ENCODE results near the gene ADTRP.
"Not testable (repeated sequence)": the region's sequence is repeated elsewhere in the genome, so short reads cannot be mapped to it uniquely, and the experiment has no call there.

ADTRP gene

GRCh38 chr6:11689847-11690246 is 88.8 kb downstream of the ADTRP start:
- no peak for DNase-seq

- DNase-seq, result not testable (repeated sequence)
These were observed 89.2 kb downstream of the ADTRP start for GRCh38 chr6:11689400-11689799.

DNA sequence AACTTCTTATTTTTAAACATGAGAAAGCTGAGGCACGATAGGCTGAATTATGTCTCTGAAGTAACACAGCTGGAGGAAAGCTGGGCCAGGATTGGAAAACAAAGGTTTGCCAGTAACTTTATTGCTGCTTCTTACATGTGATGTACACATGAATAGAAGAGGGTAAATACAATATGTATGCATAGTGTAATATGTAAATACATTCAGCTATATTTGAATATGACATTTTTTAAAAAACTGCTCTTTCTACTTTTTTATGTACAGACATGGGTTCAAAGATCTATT is 90.2 kb downstream of the ADTRP start:
- no peak for DNase-seq

DNA sequence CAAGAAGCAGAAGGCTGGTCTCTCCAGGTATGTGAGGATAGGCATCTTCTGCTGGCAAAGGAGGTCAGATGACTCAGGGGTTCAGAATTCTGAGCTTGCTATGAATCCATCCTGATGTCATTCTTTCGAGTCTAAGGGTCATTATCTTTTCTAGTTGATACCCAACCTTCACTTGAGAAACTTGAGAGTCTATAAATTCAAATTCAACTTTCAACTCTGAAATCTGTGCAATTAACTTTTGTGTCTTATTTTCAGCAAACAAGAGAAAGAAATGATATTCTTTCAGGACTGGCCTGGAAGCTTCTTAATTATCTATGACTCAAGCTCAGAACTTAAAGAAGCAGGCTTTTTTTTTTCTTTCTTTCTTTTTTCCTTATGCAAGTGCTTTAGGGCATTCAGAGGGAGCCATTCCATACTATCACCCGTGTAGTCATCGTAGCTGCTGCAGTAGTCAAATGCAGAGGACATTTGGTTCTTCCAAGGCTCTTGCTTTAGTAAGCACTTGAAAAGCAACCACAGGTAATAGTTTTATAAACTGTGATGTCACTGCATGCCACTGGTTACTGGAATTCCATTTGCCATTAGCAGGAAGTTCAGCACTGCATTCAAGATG is 93.0 kb downstream of the ADTRP start:
- DNase-seq, result no peak

DNA sequence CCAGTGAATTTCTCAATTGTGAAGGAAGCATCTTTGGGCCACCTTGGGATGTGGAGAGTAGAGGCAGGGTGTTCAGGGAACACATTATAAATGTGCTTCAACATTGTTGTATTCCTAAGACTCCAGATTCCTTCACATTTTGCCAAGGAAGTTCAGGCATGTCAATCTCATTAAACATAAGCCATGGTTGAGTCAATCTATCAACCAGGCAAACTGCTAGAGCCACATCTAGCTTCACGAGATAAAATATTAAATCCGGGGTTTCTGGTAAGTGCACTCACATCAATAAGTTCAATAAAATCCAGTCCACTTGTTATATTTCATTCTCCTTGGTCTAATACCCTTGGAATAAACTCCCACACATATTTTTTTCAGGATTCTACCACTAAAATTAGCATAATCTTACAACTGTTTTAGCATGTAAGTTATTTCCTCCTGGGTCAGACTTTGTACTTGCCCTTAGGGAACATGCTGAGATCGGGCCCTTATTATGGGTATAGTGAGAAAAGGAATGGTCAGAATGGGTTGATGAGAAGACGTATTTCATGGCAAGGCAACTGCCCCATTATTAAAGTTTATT is 93.6 kb downstream of the ADTRP start:
- no peak for DNase-seq

- no peak for DNase-seq
These were observed 94.7 kb downstream of the ADTRP start for GRCh38 chr6:11683871-11684270.

- DNase-seq, result no peak
These were observed 96.0 kb downstream of the ADTRP start for GRCh38 chr6:11682561-11682975.

- DNase-seq, result no peak
These were observed 96.8 kb downstream of the ADTRP start for GRCh38 chr6:11681770-11682169.

DNA sequence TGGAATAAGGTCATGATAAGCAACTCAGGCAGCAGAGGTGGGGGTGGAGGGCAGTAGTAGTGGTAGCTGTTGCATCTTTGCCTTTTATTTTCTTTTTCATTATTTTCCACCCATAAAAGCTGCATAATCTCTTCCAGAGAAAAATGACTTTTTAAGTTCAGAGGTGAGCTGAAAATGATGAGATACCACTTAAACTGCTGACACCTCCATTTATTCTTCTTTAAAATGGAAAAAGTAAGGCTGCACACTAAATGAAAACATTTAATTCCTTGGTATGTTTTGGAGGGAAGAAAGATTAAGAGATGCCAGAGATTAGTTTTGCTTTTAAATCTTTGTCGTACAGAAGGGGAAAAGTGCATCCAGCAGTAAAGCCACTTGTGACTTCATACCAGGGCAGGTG is 97.2 kb downstream of the ADTRP start:
- no peak for DNase-seq

- DNase-seq, result not testable (repeated sequence)
These were observed 98.1 kb downstream of the ADTRP start for GRCh38 chr6:11680479-11680878.

GRCh38 chr6:11679099-11679498 is 99.5 kb downstream of the ADTRP start:
- no peak for DNase-seq

- DNase-seq, result peak in 1 of 2 experiments; percentile 3
These were observed 103.0 kb downstream of the ADTRP start for GRCh38 chr6:11675601-11676000.

DNA sequence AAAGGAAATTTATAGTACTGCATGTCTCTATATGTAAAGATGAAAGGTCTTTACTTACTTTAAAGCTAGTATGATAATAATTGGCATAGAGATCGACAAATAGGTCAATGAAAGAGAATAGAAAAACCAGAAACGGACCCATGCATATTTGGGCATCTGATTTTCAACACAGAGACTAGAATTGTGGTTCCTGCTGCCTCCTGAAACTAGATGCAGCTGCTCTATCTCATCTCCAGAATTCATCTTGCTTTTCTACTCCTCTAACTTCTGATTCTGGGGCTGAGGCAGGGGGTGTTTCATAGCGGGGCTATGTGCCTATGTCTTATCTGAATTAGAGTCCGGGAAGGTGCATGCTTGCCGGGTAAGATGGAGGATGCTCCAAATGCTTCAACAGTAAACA is 105.9 kb downstream of the ADTRP start:
- DNase-seq, result no peak

DNA sequence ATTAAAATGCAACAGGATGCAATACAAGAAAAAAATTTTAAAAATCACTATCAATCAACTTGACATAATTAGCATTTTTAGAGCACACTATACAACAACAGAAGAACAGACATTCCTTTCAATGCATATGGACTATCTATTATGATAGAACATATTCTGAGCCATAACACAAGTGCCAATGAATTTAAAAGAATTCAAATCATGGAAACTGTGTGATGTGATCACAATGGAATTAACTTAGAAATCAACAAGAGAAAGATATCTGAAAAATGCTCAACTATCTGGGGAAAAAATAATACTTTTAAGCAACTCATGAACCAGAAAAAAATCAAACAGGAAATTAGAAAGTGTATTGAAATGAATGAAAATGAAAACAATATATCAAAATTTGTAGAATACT is 106.3 kb downstream of the ADTRP start:
- no peak for DNase-seq

DNA sequence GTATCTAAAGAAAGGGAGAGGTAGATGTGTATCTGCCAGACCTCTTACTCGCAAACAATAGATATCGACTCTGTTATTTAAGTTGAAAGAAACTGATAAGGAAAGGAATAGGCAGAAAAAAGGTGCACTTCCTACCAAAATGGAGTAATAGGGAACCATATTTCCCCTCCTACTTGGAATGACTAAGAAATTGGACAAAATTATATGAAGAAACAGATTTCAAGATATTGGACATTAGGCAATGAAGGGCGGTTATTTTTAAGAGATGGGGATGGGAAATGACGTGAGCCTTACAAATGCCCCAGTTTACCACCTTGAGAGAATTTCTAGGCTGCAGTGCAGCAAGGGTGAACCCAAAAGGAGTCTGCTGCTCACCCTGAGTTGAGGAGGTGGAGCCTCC is 108.9 kb downstream of the ADTRP start:
- DNase-seq, result no peak

- no peak for DNase-seq
These were observed 110.1 kb downstream of the ADTRP start for GRCh38 chr6:11668455-11668854.

GRCh38 chr6:11667876-11668275 is 110.7 kb downstream of the ADTRP start:
- DNase-seq, result no peak

DNA sequence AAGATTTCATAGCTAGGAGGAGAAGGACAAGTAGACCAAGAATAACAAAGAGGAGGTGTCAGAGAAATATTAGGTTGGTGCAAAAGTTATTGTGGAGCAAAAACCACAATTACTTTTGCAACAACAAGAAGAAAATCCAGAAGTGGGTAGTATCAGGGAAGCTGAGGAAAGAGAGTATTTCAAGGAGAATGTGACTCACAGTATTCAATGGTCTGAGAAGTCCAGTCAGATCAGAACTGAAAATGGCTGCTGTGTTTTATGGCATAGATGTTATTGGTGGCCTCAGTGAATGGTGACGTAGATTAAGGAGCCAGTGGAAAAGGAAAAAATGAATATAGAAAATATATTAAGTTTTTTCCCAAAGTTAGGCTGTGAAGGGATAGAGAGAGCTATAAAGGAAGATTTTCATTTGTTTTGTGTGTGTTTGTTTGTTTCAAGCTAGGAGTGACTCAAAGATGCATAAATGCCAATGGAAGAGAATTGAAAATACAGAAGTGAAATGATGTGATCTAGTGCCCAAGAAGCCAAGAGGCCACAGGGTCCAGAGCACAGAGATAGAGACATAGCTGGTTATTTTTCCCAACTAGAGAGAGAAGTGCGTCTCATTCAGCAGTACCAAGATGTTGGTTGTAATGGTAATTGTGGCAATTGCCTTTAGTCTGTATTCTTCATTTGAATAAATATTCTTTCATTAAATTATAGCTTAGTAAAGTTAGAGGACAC is 112.8 kb downstream of the ADTRP start:
- DNase-seq, result no peak

Measured in NCI-H524 (cell line).